ENCODE measurements around the gene CDHR1.
"Not testable (repeated sequence)": the region's sequence is repeated elsewhere in the genome, so short reads cannot be mapped to it uniquely, and the experiment has no call there.

The CDHR1 gene

GRCh38 chr10:84172467-84173356 lies 21.6 kb upstream of the CDHR1 start:
- DNase-seq (ENCODE audit: low read depth, low spot score): no peak
- H3K36me3 ChIP-seq (ENCODE audit: insufficient read depth, low read length): no peaks in the 10 kb centered on the region
- no peak for TF ChIP-seq EZH2 (IDR thresholded peaks at IDR 0.05)
- TF ChIP-seq FOXP2 (optimal IDR thresholded peaks at IDR 0.05; ENCODE audit: control extremely low read depth, extremely low read length, insufficient read depth): no peak
- no peak for TF ChIP-seq POLR2AphosphoS5 (IDR thresholded peaks at IDR 0.05; ENCODE audit: borderline replicate concordance, low read depth, low read length)

GRCh38 chr10:84173501-84173929 lies 20.8 kb upstream of the CDHR1 start, which contains the start of gene GPR15LG:
Gene GPR15LG, plus strand, starts transcription at chr10:84173801. Its CDS starts 51 bp downstream, at chr10:84173852.
- Histone ChIP-seq H3K4me3 (no peak within 1 kb of the TSS), H3K9ac (ENCODE audit: insufficient read length) (no peak within 1 kb of the TSS), H3K36me3 (ENCODE audit: insufficient read depth, low read length) (no peaks in the 10 kb centered on the region), H3K9me3 (ENCODE audit: low read depth, low read length) (no peaks in the 10 kb centered on the region), H3K27ac (no peak within 1 kb of the TSS)
- DNase-seq (ENCODE audit: low read depth, low spot score): no peak
- TF ChIP-seq FOXP2 (optimal IDR thresholded peaks at IDR 0.05; ENCODE audit: control extremely low read depth, extremely low read length, insufficient read depth): no peak

More at GRCh38 chr10:84172467-84173356, 21.6 kb upstream of the CDHR1 start:
- no peaks in the 10 kb centered on the region for H3K9me3 ChIP-seq (ENCODE audit: low read depth, low read length)
- H3K27ac ChIP-seq: no peak overlapping the region
- no peak overlapping the region for H3K9ac ChIP-seq (ENCODE audit: insufficient read length)
- no peak overlapping the region for H3K4me3 ChIP-seq

- TF ChIP-seq FOXP2 (optimal IDR thresholded peaks at IDR 0.05; ENCODE audit: control extremely low read depth, extremely low read length, insufficient read depth) (no peak), POLR2AphosphoS5 (IDR thresholded peaks at IDR 0.05; ENCODE audit: borderline replicate concordance, low read depth, low read length) (no peak), EZH2 (IDR thresholded peaks at IDR 0.05) (no peak)
- no peak overlapping the region for H3K9ac ChIP-seq (ENCODE audit: insufficient read length)
- H3K36me3 ChIP-seq (ENCODE audit: insufficient read depth, low read length): no peaks in the 10 kb centered on the region
- no peak for DNase-seq (ENCODE audit: low read depth, low spot score)
- H3K9me3 ChIP-seq (ENCODE audit: low read depth, low read length): no peaks in the 10 kb centered on the region
- no peak overlapping the region for H3K4me3 ChIP-seq
- no peak overlapping the region for H3K27ac ChIP-seq
Measured at GRCh38 chr10:84175436-84175835, 18.9 kb upstream of the CDHR1 start.

- no peak for TF ChIP-seq EZH2 (IDR thresholded peaks at IDR 0.05)
- no peak for TF ChIP-seq POLR2AphosphoS5 (IDR thresholded peaks at IDR 0.05; ENCODE audit: borderline replicate concordance, low read depth, low read length)
- TF ChIP-seq FOXP2 (optimal IDR thresholded peaks at IDR 0.05; ENCODE audit: control extremely low read depth, extremely low read length, insufficient read depth): no peak
- no peak overlapping the region for H3K4me3 ChIP-seq
- no peak overlapping the region for H3K27ac ChIP-seq
- DNase-seq (ENCODE audit: low read depth, low spot score): no peak
- H3K9ac ChIP-seq (ENCODE audit: insufficient read length): no peak overlapping the region
- no peaks in the 10 kb centered on the region for H3K36me3 ChIP-seq (ENCODE audit: insufficient read depth, low read length)
- no peaks in the 10 kb centered on the region for H3K9me3 ChIP-seq (ENCODE audit: low read depth, low read length)
Measured at GRCh38 chr10:84176351-84176750, 18.0 kb upstream of the CDHR1 start.

- Histone ChIP-seq H3K36me3 (ENCODE audit: insufficient read depth, low read length) (no peaks in the 10 kb centered on the region), H3K9me3 (ENCODE audit: low read depth, low read length) (no peaks in the 10 kb centered on the region), H3K9ac (ENCODE audit: insufficient read length) (no peak overlapping the region), H3K27ac (no peak overlapping the region), H3K4me3 (no peak overlapping the region)
- no peak for DNase-seq (ENCODE audit: low read depth, low spot score)
- TF ChIP-seq EZH2 (IDR thresholded peaks at IDR 0.05): no peak
Measured at GRCh38 chr10:84176836-84177474, 17.4 kb upstream of the CDHR1 start.

GRCh38 chr10:84177541-84178141 lies 16.7 kb upstream of the CDHR1 start:
- Histone ChIP-seq H3K9ac (ENCODE audit: insufficient read length) (no peak overlapping the region), H3K27ac (no peak overlapping the region), H3K9me3 (ENCODE audit: low read depth, low read length) (no peaks in the 10 kb centered on the region), H3K36me3 (ENCODE audit: insufficient read depth, low read length) (no peaks in the 10 kb centered on the region), H3K4me3 (no peak overlapping the region)
- no peak for TF ChIP-seq EZH2 (IDR thresholded peaks at IDR 0.05)
- no peak for TF ChIP-seq POLR2AphosphoS5 (IDR thresholded peaks at IDR 0.05; ENCODE audit: borderline replicate concordance, low read depth, low read length)
- no peak for TF ChIP-seq FOXP2 (optimal IDR thresholded peaks at IDR 0.05; ENCODE audit: control extremely low read depth, extremely low read length, insufficient read depth)
- DNase-seq (ENCODE audit: low read depth, low spot score): no peak

- Histone ChIP-seq H3K27ac (no peak overlapping the region), H3K9ac (ENCODE audit: insufficient read length) (no peak overlapping the region), H3K4me3 (no peak overlapping the region), H3K9me3 (ENCODE audit: low read depth, low read length) (no peaks in the 10 kb centered on the region), H3K36me3 (ENCODE audit: insufficient read depth, low read length) (no peaks in the 10 kb centered on the region)
- no peak for TF ChIP-seq EZH2 (IDR thresholded peaks at IDR 0.05)
- DNase-seq (ENCODE audit: low read depth, low spot score): no peak
Measured at GRCh38 chr10:84178160-84178609, 16.2 kb upstream of the CDHR1 start.

- no peak for TF ChIP-seq FOXP2 (optimal IDR thresholded peaks at IDR 0.05; ENCODE audit: control extremely low read depth, extremely low read length, insufficient read depth)
- no peak for TF ChIP-seq POLR2AphosphoS5 (IDR thresholded peaks at IDR 0.05; ENCODE audit: borderline replicate concordance, low read depth, low read length)
- TF ChIP-seq EZH2 (IDR thresholded peaks at IDR 0.05): no peak
- H3K36me3 ChIP-seq (ENCODE audit: insufficient read depth, low read length): no peaks in the 10 kb centered on the region
- H3K27ac ChIP-seq: no peak overlapping the region
- H3K9me3 ChIP-seq (ENCODE audit: low read depth, low read length): no peaks in the 10 kb centered on the region
- no peak overlapping the region for H3K4me3 ChIP-seq
- no peak overlapping the region for H3K9ac ChIP-seq (ENCODE audit: insufficient read length)
- peak; percentile 6 for DNase-seq (ENCODE audit: low read depth, low spot score)
Measured at GRCh38 chr10:84179059-84179710, 15.2 kb upstream of the CDHR1 start.

GRCh38 chr10:84180386-84180785 lies 14.0 kb upstream of the CDHR1 start:
- not testable (repeated sequence) for H3K4me3 ChIP-seq; H3K9me3 ChIP-seq (ENCODE audit: low read depth, low read length); H3K27ac ChIP-seq; H3K9ac ChIP-seq (ENCODE audit: insufficient read length); DNase-seq (ENCODE audit: low read depth, low spot score); H3K36me3 ChIP-seq (ENCODE audit: insufficient read depth, low read length)

Data from SK-N-MC (cell line).